Mesenchymal stem cell (in vitro differentiated cells and primary cell): Measurements from ENCODE around the gene HIF1A.

Experiments
- DNase-seq: peaks from one replicate; pipeline ENCODE4 v3.0.0-alpha.2; 2013
- H2AFZ ChIP-seq: one replicate; pipeline ENCODE4 v1.6.1; 2013; ENCODE audit warnings: low read depth, mild to moderate bottlenecking, control low read depth, inconsistent platforms, low read length, moderate library complexity
- H2AK5ac ChIP-seq: 2 replicates; pipeline ENCODE4 v1.6.1; 2013; ENCODE audit warnings: low read length, moderate library complexity, mild to moderate bottlenecking, inconsistent platforms; ENCODE audit not compliant: severe bottlenecking
- H2BK120ac ChIP-seq: one replicate; pipeline ENCODE4 v1.6.1; 2013; ENCODE audit warnings: low read depth, mild to moderate bottlenecking, inconsistent platforms, low read length, moderate library complexity
- H2BK12ac ChIP-seq, 2 experiments: one replicate each; pipeline ENCODE4 v1.6.1; 2013; ENCODE audit warnings: inconsistent platforms in 2 of 2, low read length in 2 of 2, mild to moderate bottlenecking in 2 of 2, moderate library complexity in 2 of 2, control low read depth in 1 of 2
- H2BK15ac ChIP-seq: one replicate; pipeline ENCODE4 v1.6.1; 2013; ENCODE audit warnings: mild to moderate bottlenecking, low read depth, inconsistent platforms; ENCODE audit not compliant: poor library complexity, severe bottlenecking
- H2BK5ac ChIP-seq: 2 replicates; pipeline ENCODE4 v1.6.1; 2013; ENCODE audit warnings: low read depth, mild to moderate bottlenecking, low read length, control low read depth, inconsistent platforms; ENCODE audit not compliant: poor library complexity, severe bottlenecking
- H3K14ac ChIP-seq, 2 experiments: one replicate each; pipeline ENCODE4 v1.6.1; 2013; ENCODE audit warnings: inconsistent platforms in 2 of 2, low read length in 2 of 2, control low read depth in 1 of 2, mild to moderate bottlenecking in 1 of 2, moderate library complexity in 1 of 2
- H3K18ac ChIP-seq, 2 experiments: one replicate each; pipeline ENCODE4 v1.6.1; 2013; ENCODE audit warnings: inconsistent platforms in 2 of 2, low read length in 2 of 2, control low read depth in 1 of 2, low read depth in 1 of 2, mild to moderate bottlenecking in 1 of 2
- H3K23ac ChIP-seq, 2 experiments: one replicate each; pipeline ENCODE4 v1.6.1; 2013; ENCODE audit warnings: inconsistent platforms in 2 of 2, low read length in 2 of 2, mild to moderate bottlenecking in 2 of 2, moderate library complexity in 2 of 2, control low read depth in 1 of 2
- H3K27ac ChIP-seq: 2 replicates; pipeline ENCODE4 v1.5.1; 2013; ENCODE audit warnings: mild to moderate bottlenecking, moderate library complexity, low read length, control low read depth, inconsistent platforms; ENCODE audit not compliant: poor library complexity, severe bottlenecking
- H3K27me3 ChIP-seq, 2 experiments: 2 replicates each; pipeline versions ENCODE4 v1.6.1 to v1.7.0; 2013; ENCODE audit warnings: low read length in 2 of 2, mild to moderate bottlenecking in 2 of 2, moderate library complexity in 2 of 2, control low read depth in 1 of 2, inconsistent platforms in 1 of 2; ENCODE audit not compliant: control insufficient read depth in 1 of 2, insufficient read depth in 1 of 2
- H3K36me3 ChIP-seq, 2 experiments: 2 replicates each; pipeline versions ENCODE4 v1.6.1 to v1.7.0; 2013; ENCODE audit warnings: low read length in 2 of 2, control low read depth in 1 of 2, inconsistent platforms in 1 of 2, low read depth in 1 of 2, mild to moderate bottlenecking in 1 of 2; ENCODE audit not compliant: insufficient read depth in 2 of 2, control insufficient read depth in 1 of 2
- H3K4ac ChIP-seq, 2 experiments: one replicate each; pipeline ENCODE4 v1.6.1; 2013; ENCODE audit warnings: inconsistent platforms in 2 of 2, low read length in 2 of 2, mild to moderate bottlenecking in 2 of 2, moderate library complexity in 2 of 2, control low read depth in 1 of 2, low read depth in 1 of 2
- H3K4me1 ChIP-seq: 2 replicates; pipeline ENCODE4 v1.6.1; 2013; ENCODE audit warnings: low read depth, low read length, control low read depth; ENCODE audit not compliant: control insufficient read depth, insufficient read depth
- H3K4me2 ChIP-seq: 2 replicates; pipeline ENCODE4 v1.6.1; 2013; ENCODE audit warnings: low read length, mild to moderate bottlenecking, inconsistent platforms; ENCODE audit not compliant: poor library complexity, severe bottlenecking
- H3K4me3 ChIP-seq, 2 experiments: 2 replicates each; pipeline versions ENCODE4 v1.5.1 to v1.7.0; 2013; ENCODE audit warnings: low read length in 2 of 2, mild to moderate bottlenecking in 2 of 2, control low read depth in 1 of 2, low read depth in 1 of 2; ENCODE audit not compliant: insufficient read depth in 1 of 2
- H3K79me1 ChIP-seq: replicated peaks from 2 replicates; pipeline ENCODE4 v1.6.1; 2013; ENCODE audit warnings: mild to moderate bottlenecking, control low read depth, low read length, inconsistent platforms; ENCODE audit not compliant: poor library complexity, severe bottlenecking
- H3K9ac ChIP-seq: 2 replicates; pipeline ENCODE4 v1.7.0; 2013; ENCODE audit warnings: mild to moderate bottlenecking, low read length, moderate library complexity
- H3K9me3 ChIP-seq: 2 replicates; pipeline ENCODE4 v1.7.0; 2013; ENCODE audit warnings: mild to moderate bottlenecking, low read length; ENCODE audit not compliant: control insufficient read depth
- H4K8ac ChIP-seq: one replicate; pipeline ENCODE4 v1.6.1; 2013; ENCODE audit warnings: inconsistent platforms, mild to moderate bottlenecking, low read length, moderate library complexity
- H4K91ac ChIP-seq: one replicate; pipeline ENCODE4 v1.6.1; 2013; ENCODE audit warnings: mild to moderate bottlenecking, low read length, inconsistent platforms
- WGBS: methylation state at CpG from one replicate; pipeline ENCODE4 v1.1.7; 2013; ENCODE audit warnings: mixed read lengths; 5-methylcytosine and 5-hydroxymethylcytosine counted together

Gene HIF1A

DNA sequence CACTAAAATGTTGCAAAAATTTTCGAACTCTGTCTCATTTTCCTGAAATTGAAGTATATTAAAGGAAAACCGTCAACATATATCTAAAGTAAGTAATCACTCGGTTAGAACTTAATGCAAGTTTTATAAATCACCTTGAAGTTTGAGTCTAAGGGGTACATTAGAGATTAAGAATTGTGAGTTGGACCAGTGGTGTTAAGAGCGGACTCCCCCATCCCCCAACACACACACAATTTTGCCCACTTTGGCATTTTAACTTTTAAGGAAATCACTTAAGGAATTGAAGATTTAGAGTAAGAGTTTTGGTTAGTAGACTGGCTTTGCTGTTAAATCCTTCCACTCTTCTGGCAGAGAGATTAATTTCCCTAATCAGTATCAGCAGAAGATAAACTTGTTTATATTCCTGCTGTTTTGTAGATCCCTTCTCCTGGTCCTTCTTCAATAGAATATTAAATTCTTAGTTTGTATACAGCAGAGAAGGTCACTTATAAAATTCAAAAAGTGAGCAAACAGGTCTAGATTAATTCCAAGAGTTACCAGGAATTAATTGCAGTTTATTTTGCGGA is 1.5 kb downstream of the HIF1A start:
- H3K9ac ChIP-seq: peak overlapping the region; percentile 99
- H2BK15ac ChIP-seq: no peak overlapping the region
- peak overlapping the region in 1 of 2 experiments; percentile 96 for H3K4me3 ChIP-seq
- H2BK120ac ChIP-seq: no peak overlapping the region
- H3K27me3 ChIP-seq: no peaks in the 10 kb centered on the region
- H3K9me3 ChIP-seq: no peaks in the 10 kb centered on the region
- no peak overlapping the region for H3K14ac ChIP-seq
- peaks cover 4% of the 10 kb centered on the region for H3K79me1 ChIP-seq
- H3K4me2 ChIP-seq: no peak overlapping the region
- no peak for DNase-seq
- H2BK12ac ChIP-seq: no peak overlapping the region
- peaks cover 0 to 14% of the 10 kb centered on the region in 2 experiments for H3K36me3 ChIP-seq
- no peak overlapping the region for H3K23ac ChIP-seq
- H3K4ac ChIP-seq: no peak overlapping the region
- no peak overlapping the region for H2BK5ac ChIP-seq
- peak overlapping the region; percentile 95 for H3K27ac ChIP-seq
- WGBS: no CpG with 5 or more reads among the region's 5 CpGs
- no peak overlapping the region for H4K8ac ChIP-seq
- peaks cover 2% of the 10 kb centered on the region for H3K4me1 ChIP-seq
- H2AFZ ChIP-seq: no peak overlapping the region
- H3K18ac ChIP-seq: no peak overlapping the region
- no peak overlapping the region for H4K91ac ChIP-seq
- H2AK5ac ChIP-seq: no peak overlapping the region

DNA sequence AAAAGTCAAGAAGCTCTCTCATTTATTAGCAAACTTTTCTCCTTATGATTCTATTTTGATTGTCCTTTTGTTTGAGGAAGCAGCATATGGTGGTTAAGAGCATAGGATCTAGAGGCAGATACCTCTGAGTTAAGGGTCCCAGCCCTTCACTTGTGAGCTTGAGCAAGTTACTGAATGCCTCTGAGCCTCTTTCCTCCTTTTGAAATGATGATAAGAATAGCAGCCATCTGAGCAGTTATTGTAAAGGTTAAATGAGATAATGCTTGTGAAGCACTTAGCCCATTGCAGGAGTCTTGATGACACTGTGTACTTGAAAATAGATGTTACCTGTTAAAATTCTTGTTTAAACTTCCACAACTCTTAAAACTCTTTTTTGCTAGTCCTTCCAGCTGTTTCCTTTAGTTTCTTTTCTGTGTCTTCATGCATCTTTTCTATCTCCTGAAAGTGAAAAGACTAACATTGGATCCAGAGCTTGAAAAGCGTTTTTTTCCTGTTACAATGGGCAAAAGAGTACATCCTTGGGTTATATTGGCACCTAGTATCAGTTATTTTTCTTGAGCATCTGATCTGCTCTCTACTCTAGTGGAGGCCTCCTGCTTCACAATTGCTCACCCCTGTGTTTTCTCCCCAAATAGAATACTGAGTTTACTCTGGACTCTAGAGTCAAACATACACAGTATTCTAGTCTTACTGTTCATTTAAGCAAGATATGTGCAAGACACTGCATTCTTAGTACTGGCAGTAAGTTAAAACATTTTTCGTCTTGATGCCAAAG is 3.1 kb downstream of the HIF1A start:
- no peak for DNase-seq
- Histone ChIP-seq H3K14ac (no peak overlapping the region), H2AFZ (no peak overlapping the region), H2BK12ac (no peak overlapping the region), H3K4me3 (peak overlapping the region in 1 of 2 experiments; percentile 96), H2BK5ac (peak overlapping the region; percentile 73), H2BK120ac (no peak overlapping the region), H3K9ac (peak overlapping the region; percentile 99), H4K91ac (no peak overlapping the region), H3K18ac (no peak overlapping the region), H3K23ac (no peak overlapping the region), H3K79me1 (peaks cover 2% of the 10 kb centered on the region), H3K9me3 (no peaks in the 10 kb centered on the region), H2BK15ac (no peak overlapping the region), H3K4me1 (peaks cover 2% of the 10 kb centered on the region), H2AK5ac (no peak overlapping the region), H3K36me3 (peaks cover 0 to 14% of the 10 kb centered on the region in 2 experiments), H3K4me2 (peak overlapping the region; percentile 70), H3K27ac (peak overlapping the region; percentile 87), H4K8ac (no peak overlapping the region), H3K27me3 (no peaks in the 10 kb centered on the region), H3K4ac (no peak overlapping the region)
- WGBS: 86% methylated on average over 1 of the region's 2 CpGs

GRCh38 chr14:61699027-61699426 is 3.7 kb downstream of the HIF1A start:
- DNase-seq: no peak
- Histone ChIP-seq H3K4me2 (peak overlapping the region; percentile 71), H3K23ac (no peak overlapping the region), H3K4me1 (peaks cover 2% of the 10 kb centered on the region), H2AK5ac (no peak overlapping the region), H3K27ac (peak overlapping the region; percentile 87), H4K8ac (no peak overlapping the region), H3K4ac (no peak overlapping the region), H4K91ac (no peak overlapping the region), H3K36me3 (peaks cover 0 to 14% of the 10 kb centered on the region in 2 experiments), H2BK12ac (no peak overlapping the region), H2BK15ac (no peak overlapping the region), H3K27me3 (no peaks in the 10 kb centered on the region), H3K18ac (no peak overlapping the region), H3K14ac (no peak overlapping the region), H3K4me3 (peak overlapping the region in 1 of 2 experiments; percentile 96), H2BK120ac (no peak overlapping the region), H2AFZ (no peak overlapping the region), H3K79me1 (peaks cover 1% of the 10 kb centered on the region), H2BK5ac (no peak overlapping the region), H3K9me3 (no peaks in the 10 kb centered on the region), H3K9ac (peak overlapping the region; percentile 99)
- WGBS: 84% methylated on average over 6 of the region's 6 CpGs

DNA sequence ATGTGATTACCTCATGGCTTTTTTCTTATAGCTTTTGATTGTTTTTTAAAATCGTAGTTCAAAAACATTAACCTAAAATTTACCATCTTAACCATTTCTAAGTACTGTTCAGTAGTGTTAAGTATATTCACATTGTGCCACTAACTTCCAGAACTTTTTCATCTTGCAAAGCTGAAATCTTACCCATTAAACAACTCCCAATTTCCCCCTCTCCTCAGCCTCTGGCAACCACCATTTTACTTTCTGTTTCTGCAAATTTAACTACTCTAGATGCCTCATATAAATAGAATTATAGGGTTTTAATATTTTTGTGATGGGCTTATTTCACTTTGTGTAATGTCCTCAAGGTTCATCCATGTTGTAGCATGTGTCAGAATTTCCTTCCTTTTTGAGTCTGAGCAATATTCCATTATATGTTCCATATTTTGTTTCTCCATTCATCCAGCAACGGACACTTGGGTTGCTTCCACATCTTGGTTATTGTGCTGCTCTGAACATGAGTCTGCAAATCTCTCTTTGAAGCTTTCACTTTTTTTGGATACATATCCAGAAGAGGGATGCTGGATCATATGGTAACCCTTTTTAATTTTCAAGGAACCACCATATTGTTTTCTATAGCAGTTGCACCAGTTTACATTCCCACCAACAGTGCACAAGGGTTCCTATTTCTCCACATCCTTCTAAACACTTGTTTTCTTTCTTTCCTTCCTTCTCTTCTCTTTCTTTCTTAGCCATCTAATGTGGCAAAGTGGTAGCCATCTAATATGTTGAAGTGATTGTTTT is 5.0 kb downstream of the HIF1A start:
- H2AK5ac ChIP-seq: no peak overlapping the region
- no peak overlapping the region for H3K23ac ChIP-seq
- no peak overlapping the region for H3K4ac ChIP-seq
- H3K27me3 ChIP-seq: no peaks in the 10 kb centered on the region
- no peak overlapping the region for H2AFZ ChIP-seq
- no peak overlapping the region for H2BK15ac ChIP-seq
- H4K91ac ChIP-seq: no peak overlapping the region
- WGBS: 100% methylated on average over 1 of the region's 2 CpGs
- no peaks in the 10 kb centered on the region for H3K4me1 ChIP-seq
- H2BK120ac ChIP-seq: no peak overlapping the region
- peaks cover 0 to 17% of the 10 kb centered on the region in 2 experiments for H3K36me3 ChIP-seq
- H3K4me2 ChIP-seq: peak overlapping the region; percentile 59
- H2BK12ac ChIP-seq: no peak overlapping the region
- no peak overlapping the region for H2BK5ac ChIP-seq
- H3K27ac ChIP-seq: peak overlapping the region; percentile 74
- H3K9ac ChIP-seq: peak overlapping the region; percentile 99
- H3K18ac ChIP-seq: no peak overlapping the region
- H3K14ac ChIP-seq: no peak overlapping the region
- H3K4me3 ChIP-seq: peak overlapping the region in 1 of 2 experiments; percentile 96
- H3K79me1 ChIP-seq: no peaks in the 10 kb centered on the region
- no peak overlapping the region for H4K8ac ChIP-seq
- H3K9me3 ChIP-seq: no peaks in the 10 kb centered on the region
- no peak for DNase-seq
